Esophagus squamous epithelium (tissue), 4 donors: ENCODE measurements around the gene MGST2.

Source experiments
- POLR2A ChIP-seq, 4 donors: fragments of 450-650 bp; IDR thresholded peaks; one replicate each; pipeline ENCODE4 v1.6.1; 2017; ENCODE audit warnings: antibody characterized with exemption in 4 of 4, mild to moderate bottlenecking in 4 of 4, moderate library complexity in 3 of 4
- TF ChIP-seq, protein P1 (sequence below), 6 experiments: fragments of 450-650 bp in 4 of 6; fragments of 200-600 bp in 2 of 6; sonication (generic) in 2 of 6; IDR thresholded peaks; one replicate each; pipeline ENCODE4 v1.5.1; 2016 to 2019; ENCODE audit warnings: antibody characterized with exemption in 6 of 6, mild to moderate bottlenecking in 4 of 6, moderate library complexity in 4 of 6

DNA sequence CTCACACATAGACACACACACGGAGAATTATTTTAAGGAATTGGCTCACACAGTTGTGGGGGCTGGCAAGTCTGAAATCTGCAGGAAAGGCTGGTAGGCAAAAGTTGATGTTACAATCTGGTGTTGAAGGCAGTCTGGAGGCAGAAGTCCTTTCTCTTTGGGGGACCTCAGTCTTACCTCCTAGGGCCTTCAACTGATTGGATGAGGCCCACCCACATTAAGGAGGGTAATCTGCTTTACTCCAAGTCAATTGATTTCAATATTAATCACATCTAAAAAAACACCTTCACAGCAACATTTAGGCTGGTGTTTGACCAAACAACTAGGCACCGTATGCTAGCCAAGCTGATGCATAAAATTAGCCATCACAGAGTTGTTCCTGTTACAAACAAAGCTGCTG is 10.7 kb downstream of the MGST2 start:
- TF ChIP-seq, protein P1, sequence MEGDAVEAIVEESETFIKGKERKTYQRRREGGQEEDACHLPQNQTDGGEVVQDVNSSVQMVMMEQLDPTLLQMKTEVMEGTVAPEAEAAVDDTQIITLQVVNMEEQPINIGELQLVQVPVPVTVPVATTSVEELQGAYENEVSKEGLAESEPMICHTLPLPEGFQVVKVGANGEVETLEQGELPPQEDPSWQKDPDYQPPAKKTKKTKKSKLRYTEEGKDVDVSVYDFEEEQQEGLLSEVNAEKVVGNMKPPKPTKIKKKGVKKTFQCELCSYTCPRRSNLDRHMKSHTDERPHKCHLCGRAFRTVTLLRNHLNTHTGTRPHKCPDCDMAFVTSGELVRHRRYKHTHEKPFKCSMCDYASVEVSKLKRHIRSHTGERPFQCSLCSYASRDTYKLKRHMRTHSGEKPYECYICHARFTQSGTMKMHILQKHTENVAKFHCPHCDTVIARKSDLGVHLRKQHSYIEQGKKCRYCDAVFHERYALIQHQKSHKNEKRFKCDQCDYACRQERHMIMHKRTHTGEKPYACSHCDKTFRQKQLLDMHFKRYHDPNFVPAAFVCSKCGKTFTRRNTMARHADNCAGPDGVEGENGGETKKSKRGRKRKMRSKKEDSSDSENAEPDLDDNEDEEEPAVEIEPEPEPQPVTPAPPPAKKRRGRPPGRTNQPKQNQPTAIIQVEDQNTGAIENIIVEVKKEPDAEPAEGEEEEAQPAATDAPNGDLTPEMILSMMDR (IDR thresholded peaks at IDR 0.05), result no peak
- TF ChIP-seq POLR2A (IDR thresholded peaks at IDR 0.05), result no peak
